ENCODE results near the gene CD55. TPM values are rescaled to one million over a fixed set of nuclear protein-coding genes. Genes with fewer than 3 reads are reported as not detected.

Gene CD55
- total RNA-seq, 6 donors from 2014 or later, result 256 to 798 (median 465) TPM

- Histone ChIP-seq H3K27ac (peak overlapping the region; percentile 6 to 30 (median 20)), H3K4me1 (peaks cover 3 to 19% (median 13%) of the 10 kb centered on the region in 4 donors), H3K4me3 (no peak overlapping the region), H3K9me3 (no peaks in the 10 kb centered on the region), H3K36me3 (peaks cover 22 to 87% (median 44%) of the 10 kb centered on the region in 4 donors), H3K27me3 (no peaks in the 10 kb centered on the region)
- TF ChIP-seq POLR2AphosphoS5 (IDR thresholded peaks at IDR 0.05) (peak in 1 of 2 donors; percentile 30), EP300 (IDR thresholded peaks at IDR 0.05) (no peak), POLR2A (IDR thresholded peaks at IDR 0.05) (peak in 1 of 4 donors; percentile 25)
- TF ChIP-seq, protein P1, sequence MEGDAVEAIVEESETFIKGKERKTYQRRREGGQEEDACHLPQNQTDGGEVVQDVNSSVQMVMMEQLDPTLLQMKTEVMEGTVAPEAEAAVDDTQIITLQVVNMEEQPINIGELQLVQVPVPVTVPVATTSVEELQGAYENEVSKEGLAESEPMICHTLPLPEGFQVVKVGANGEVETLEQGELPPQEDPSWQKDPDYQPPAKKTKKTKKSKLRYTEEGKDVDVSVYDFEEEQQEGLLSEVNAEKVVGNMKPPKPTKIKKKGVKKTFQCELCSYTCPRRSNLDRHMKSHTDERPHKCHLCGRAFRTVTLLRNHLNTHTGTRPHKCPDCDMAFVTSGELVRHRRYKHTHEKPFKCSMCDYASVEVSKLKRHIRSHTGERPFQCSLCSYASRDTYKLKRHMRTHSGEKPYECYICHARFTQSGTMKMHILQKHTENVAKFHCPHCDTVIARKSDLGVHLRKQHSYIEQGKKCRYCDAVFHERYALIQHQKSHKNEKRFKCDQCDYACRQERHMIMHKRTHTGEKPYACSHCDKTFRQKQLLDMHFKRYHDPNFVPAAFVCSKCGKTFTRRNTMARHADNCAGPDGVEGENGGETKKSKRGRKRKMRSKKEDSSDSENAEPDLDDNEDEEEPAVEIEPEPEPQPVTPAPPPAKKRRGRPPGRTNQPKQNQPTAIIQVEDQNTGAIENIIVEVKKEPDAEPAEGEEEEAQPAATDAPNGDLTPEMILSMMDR (IDR thresholded peaks at IDR 0.05), result no peak
- DNase-seq (no peak), ATAC-seq (ENCODE audit: low FRiP score in 2 of 2) (peak in 1 of 2 donors; percentile 26)
Observed at GRCh38 chr1:207328004-207328403, 6.5 kb downstream of the CD55 start.

- Histone ChIP-seq H3K27ac (peak overlapping the region in 1 of 4 donors; percentile 28), H3K4me1 (peaks cover 9 to 19% (median 11%) of the 10 kb centered on the region in 4 donors), H3K4me3 (no peak overlapping the region), H3K27me3 (no peaks in the 10 kb centered on the region), H3K9me3 (no peaks in the 10 kb centered on the region), H3K36me3 (peaks cover 22 to 84% (median 46%) of the 10 kb centered on the region in 4 donors)
- ATAC-seq (ENCODE audit: low FRiP score in 2 of 2), result peak; percentile 18 to 59
- no peak for TF ChIP-seq EP300 (IDR thresholded peaks at IDR 0.05)
- peak in 1 of 4 donors; percentile 15 for TF ChIP-seq POLR2A (IDR thresholded peaks at IDR 0.05)
- TF ChIP-seq, protein P1 (IDR thresholded peaks at IDR 0.05), result no peak
- TF ChIP-seq POLR2AphosphoS5 (IDR thresholded peaks at IDR 0.05), result peak in 1 of 2 donors; percentile 7
- 97% methylated on average over 3 of the region's 3 CpGs for WGBS, 2 donors
- no peak for DNase-seq
Observed at GRCh38 chr1:207328908-207329440, 7.5 kb downstream of the CD55 start.

DNA sequence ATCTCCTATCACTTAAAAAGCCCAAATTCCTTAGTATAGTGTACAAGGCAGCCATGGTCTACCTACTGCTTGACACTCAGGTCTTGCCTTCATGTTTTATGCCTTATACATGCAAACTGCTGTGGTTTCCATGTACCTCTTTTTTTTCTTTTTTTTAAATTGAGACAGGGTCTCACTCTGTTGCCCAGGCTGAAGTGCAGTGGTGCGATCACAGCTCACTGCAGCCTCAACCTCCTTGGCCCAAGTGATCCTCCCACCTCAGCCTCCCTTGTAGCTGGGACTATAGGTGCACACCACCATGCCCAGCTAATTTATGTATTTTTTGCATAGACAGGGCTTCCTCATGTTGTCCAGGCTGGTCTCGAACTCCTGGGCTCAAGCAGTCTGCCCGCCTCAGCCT lies 8.0 kb downstream of the CD55 start:
- DNase-seq (no peak), ATAC-seq (ENCODE audit: low FRiP score in 2 of 2) (peak; percentile 2 to 8)
- Histone ChIP-seq H3K4me1 (peaks cover 4 to 14% (median 10%) of the 10 kb centered on the region in 4 donors), H3K27me3 (no peaks in the 10 kb centered on the region), H3K36me3 (peaks cover 18 to 79% (median 46%) of the 10 kb centered on the region in 4 donors), H3K9me3 (no peaks in the 10 kb centered on the region), H3K4me3 (no peak overlapping the region), H3K27ac (no peak overlapping the region)
- 93% methylated on average over 3 of the region's 3 CpGs for WGBS, 2 donors
- TF ChIP-seq, protein P1 (IDR thresholded peaks at IDR 0.05), result no peak
- no peak for TF ChIP-seq POLR2A (IDR thresholded peaks at IDR 0.05)
- no peak for TF ChIP-seq EP300 (IDR thresholded peaks at IDR 0.05)
- TF ChIP-seq POLR2AphosphoS5 (IDR thresholded peaks at IDR 0.05), result no peak

DNA sequence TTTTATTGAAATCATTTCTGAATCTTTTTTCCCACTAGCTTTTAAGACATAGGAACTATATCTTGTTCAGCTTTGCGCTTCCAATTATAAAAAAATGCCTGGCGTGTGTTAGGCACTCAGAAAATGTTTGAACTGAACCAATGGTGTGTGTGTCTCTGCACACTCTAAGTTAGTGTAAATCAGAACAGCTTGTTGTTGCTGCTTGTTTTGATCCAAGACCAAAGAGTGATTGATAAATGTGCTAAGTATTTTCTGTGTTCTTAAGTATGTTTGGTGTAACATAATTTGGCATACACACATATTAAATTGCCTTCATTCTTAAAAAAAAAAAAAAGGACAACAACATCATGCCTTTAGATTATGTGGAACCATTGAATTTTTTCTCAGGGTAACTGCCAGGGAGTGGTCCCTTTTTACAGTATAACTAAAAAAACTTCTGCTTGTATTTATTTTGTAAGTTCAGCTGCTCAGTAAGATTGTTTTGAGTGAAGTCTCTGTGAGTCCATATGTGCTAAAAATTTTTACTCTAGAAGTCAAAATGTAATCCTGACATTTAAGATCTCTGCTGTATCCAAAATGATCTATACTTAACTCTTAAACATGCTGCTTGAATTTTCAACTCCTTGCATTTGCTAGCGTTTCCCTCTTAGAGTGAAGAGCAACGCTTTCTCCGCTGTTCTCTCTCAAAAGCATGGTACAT lies 8.7 kb downstream of the CD55 start:
- no peak overlapping the region for H3K27ac ChIP-seq
- peaks cover 3 to 11% (median 9%) of the 10 kb centered on the region in 4 donors for H3K4me1 ChIP-seq
- no peak for TF ChIP-seq POLR2AphosphoS5 (IDR thresholded peaks at IDR 0.05)
- TF ChIP-seq, protein P1 (IDR thresholded peaks at IDR 0.05), result no peak
- no peak for TF ChIP-seq EP300 (IDR thresholded peaks at IDR 0.05)
- no peak for TF ChIP-seq POLR2A (IDR thresholded peaks at IDR 0.05)
- ATAC-seq (ENCODE audit: low FRiP score in 2 of 2) (no peak), DNase-seq (no peak)
- H3K36me3 ChIP-seq, result peaks cover 16 to 73% (median 46%) of the 10 kb centered on the region in 4 donors
- WGBS, 2 donors, result 70 to 82% methylated on average over 5 of the region's 5 CpGs
- H3K4me3 ChIP-seq, result no peak overlapping the region
- no peaks in the 10 kb centered on the region for H3K9me3 ChIP-seq
- H3K27me3 ChIP-seq, result no peaks in the 10 kb centered on the region
